ENCODE data around the gene AP2B1.
"Not testable (repeated sequence)": the region's sequence is repeated elsewhere in the genome, so short reads cannot be mapped to it uniquely, and the experiment has no call there.

AP2B1 gene

DNA sequence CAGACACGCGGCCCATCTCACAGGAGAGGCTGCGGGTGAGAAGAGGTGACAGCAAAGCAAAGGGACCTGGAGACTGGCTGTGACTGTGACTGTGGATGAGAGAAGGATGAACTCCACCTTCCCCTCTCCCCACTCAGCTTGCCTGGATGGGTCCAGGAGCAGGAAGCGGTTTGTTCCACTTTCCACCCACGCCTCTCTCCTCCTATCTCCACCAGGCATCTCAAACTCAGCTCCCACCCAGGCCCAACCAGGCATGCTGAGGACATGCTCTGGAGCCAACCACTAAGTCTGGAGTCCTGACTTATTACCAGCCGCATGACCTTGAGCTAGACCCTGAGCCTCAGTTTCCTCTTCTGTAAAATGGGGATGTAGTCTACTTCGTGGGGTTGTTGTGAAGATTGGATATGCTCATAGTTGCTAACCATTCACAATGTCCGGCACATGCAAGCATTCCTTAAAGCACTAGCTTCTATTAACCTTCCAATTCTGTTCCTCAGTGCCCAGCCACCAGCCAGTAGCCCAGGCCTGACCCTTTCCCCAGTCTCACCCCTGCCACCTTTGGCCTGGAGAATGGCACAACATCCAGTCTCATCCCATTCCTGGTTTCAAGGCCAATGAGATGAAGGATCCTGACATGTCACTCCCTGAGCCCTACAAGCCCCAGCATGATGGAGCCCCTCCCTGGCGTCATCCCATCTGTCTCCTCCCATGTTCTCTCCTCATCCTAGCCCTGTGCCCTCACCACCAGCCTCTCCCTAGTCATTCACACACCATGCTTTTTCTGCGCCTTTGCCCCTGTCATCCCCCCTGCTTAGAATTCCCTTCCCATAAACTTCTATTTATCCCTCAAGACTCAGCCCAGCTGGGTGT, 163.6 kb downstream of the AP2B1 start:
- Histone ChIP-seq H3K9me3 (replicated peaks in 1 of 2; ENCODE audit: control insufficient read depth in 2 of 2, insufficient read depth in 1 of 2, low read depth in 1 of 2, low read length in 2 of 2) (no peaks in the 10 kb centered on the region), H3K27ac (replicated peaks; ENCODE audit: low read length) (no peak overlapping the region), H3K4me3 (ENCODE audit: low read length in 2 of 2) (no peak overlapping the region), H3K27me3 (ENCODE audit: control insufficient read depth in 3 of 3, insufficient read depth in 3 of 3, low read depth in 1 of 3, low read length in 3 of 3) (peaks cover 0 to 41% (median 14%) of the 10 kb centered on the region in 3 experiments), H3K14ac (ENCODE audit: low read length) (no peak overlapping the region), H3K36me3 (replicated peaks in 1 of 2; ENCODE audit: control insufficient read depth in 2 of 2, insufficient read depth in 2 of 2, low read length in 2 of 2) (no peaks in the 10 kb centered on the region), H3K9ac (ENCODE audit: low read depth, low read length, poor library complexity) (no peak overlapping the region), H2BK120ac (ENCODE audit: low read depth, low read length) (no peak overlapping the region), H3K4me2 (ENCODE audit: insufficient read depth, low read length, poor library complexity, severe bottlenecking) (peak overlapping the region; percentile 51), H2AFZ (ENCODE audit: low read length) (peak overlapping the region; percentile 88), H3K79me1 (ENCODE audit: low read depth, low read length) (no peaks in the 10 kb centered on the region), H3K18ac (ENCODE audit: low read length) (peak overlapping the region; percentile 84), H2BK15ac (ENCODE audit: low read length) (peak overlapping the region; percentile 5), H2AK5ac (ENCODE audit: low read depth, low read length) (no peak overlapping the region), H3K4ac (ENCODE audit: low read length) (no peak overlapping the region), H3K4me1 (ENCODE audit: control insufficient read depth in 2 of 2, insufficient read depth in 1 of 2, low read depth in 1 of 2, low read length in 2 of 2) (peaks cover 5 to 7% of the 10 kb centered on the region in 2 donors), H2BK5ac (ENCODE audit: low read length) (no peak overlapping the region), H4K8ac (ENCODE audit: low read depth, low read length) (no peak overlapping the region), H3K23ac (ENCODE audit: low read depth, low read length, poor library complexity) (no peak overlapping the region), H4K91ac (ENCODE audit: low read depth, low read length, poor library complexity) (no peak overlapping the region), H2BK12ac (ENCODE audit: low read length) (no peak overlapping the region)
- DNase-seq (ENCODE audit: low spot score): no peak
- no CpG with 5 or more reads among the region's 10 CpGs for WGBS, 2 donors (ENCODE audit: extremely low coverage in 2 of 2, insufficient read length in 2 of 2, insufficient replicate concordance in 1 of 2)

DNA sequence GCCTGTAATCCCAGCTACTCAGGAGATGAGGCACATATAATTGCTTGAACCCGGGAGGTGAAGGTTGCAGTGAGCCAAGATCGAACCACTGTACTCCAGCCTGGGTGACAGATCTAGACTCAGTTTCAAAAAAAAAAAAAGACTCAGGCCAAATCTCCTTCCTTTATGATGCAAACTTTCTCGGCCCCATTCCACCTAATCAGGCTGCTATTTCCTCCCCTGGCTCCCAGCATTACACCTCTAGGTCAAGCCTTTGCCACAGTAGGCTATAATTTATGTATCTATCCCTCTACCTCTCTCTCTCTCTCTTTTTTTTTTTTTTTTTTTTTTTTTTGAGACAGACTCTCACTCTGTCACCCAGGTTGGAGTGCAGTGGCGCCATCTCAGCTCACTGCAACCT, 164.4 kb downstream of the AP2B1 start:
- not testable (repeated sequence) for H2AFZ ChIP-seq (ENCODE audit: low read length); H3K4me1 ChIP-seq (ENCODE audit: control insufficient read depth in 2 of 2, insufficient read depth in 1 of 2, low read depth in 1 of 2, low read length in 2 of 2); H3K4me2 ChIP-seq (ENCODE audit: insufficient read depth, low read length, poor library complexity, severe bottlenecking); H2AK5ac ChIP-seq (ENCODE audit: low read depth, low read length); DNase-seq (ENCODE audit: low spot score); H2BK15ac ChIP-seq (ENCODE audit: low read length); H2BK12ac ChIP-seq (ENCODE audit: low read length); H3K23ac ChIP-seq (ENCODE audit: low read depth, low read length, poor library complexity); H3K9me3 ChIP-seq (replicated peaks in 1 of 2; ENCODE audit: control insufficient read depth in 2 of 2, insufficient read depth in 1 of 2, low read depth in 1 of 2, low read length in 2 of 2); H3K27ac ChIP-seq (replicated peaks; ENCODE audit: low read length); H3K4me3 ChIP-seq (ENCODE audit: low read length in 2 of 2); H4K91ac ChIP-seq (ENCODE audit: low read depth, low read length, poor library complexity); H3K79me1 ChIP-seq (ENCODE audit: low read depth, low read length); H3K18ac ChIP-seq (ENCODE audit: low read length); H3K14ac ChIP-seq (ENCODE audit: low read length); H2BK5ac ChIP-seq (ENCODE audit: low read length); H3K4ac ChIP-seq (ENCODE audit: low read length); H2BK120ac ChIP-seq (ENCODE audit: low read depth, low read length); H3K36me3 ChIP-seq (replicated peaks in 1 of 2; ENCODE audit: control insufficient read depth in 2 of 2, insufficient read depth in 2 of 2, low read length in 2 of 2); H3K9ac ChIP-seq (ENCODE audit: low read depth, low read length, poor library complexity); H4K8ac ChIP-seq (ENCODE audit: low read depth, low read length)
- WGBS, 2 donors (ENCODE audit: extremely low coverage in 2 of 2, insufficient read length in 2 of 2, insufficient replicate concordance in 1 of 2): no CpG with 5 or more reads among the region's 4 CpGs
- H3K27me3 ChIP-seq (ENCODE audit: control insufficient read depth in 3 of 3, insufficient read depth in 3 of 3, low read depth in 1 of 3, low read length in 3 of 3): peaks cover 0 to 39% (median 14%) of the 10 kb centered on the region in 3 experiments

DNA sequence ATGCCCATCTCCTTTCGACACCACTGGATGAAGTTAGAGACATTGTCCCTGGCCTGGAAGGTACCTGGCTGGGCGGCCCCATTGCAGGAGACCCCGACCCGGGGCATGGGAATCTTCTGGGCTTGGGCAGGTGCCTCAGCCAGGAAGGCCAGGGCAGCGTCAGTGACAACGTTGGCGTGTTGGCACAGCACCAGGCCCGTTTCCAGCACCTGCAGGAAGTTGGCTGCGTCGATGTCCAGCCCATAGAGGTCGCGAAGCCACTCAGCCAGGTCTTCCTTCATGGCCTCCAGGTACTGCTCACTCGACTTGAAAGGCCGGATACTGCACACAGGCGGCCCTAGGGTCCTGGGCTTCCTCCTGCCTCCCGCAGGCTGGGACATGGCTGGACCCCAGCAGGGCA, 165.3 kb downstream of the AP2B1 start:
- H3K4me1 ChIP-seq (ENCODE audit: control insufficient read depth in 2 of 2, insufficient read depth in 1 of 2, low read depth in 1 of 2, low read length in 2 of 2): peaks cover 5 to 7% of the 10 kb centered on the region in 2 donors
- H2AK5ac ChIP-seq (ENCODE audit: low read depth, low read length): no peak overlapping the region
- no peak overlapping the region for H2BK5ac ChIP-seq (ENCODE audit: low read length)
- no peak overlapping the region for H4K91ac ChIP-seq (ENCODE audit: low read depth, low read length, poor library complexity)
- no peak overlapping the region for H3K14ac ChIP-seq (ENCODE audit: low read length)
- H3K36me3 ChIP-seq (replicated peaks in 1 of 2; ENCODE audit: control insufficient read depth in 2 of 2, insufficient read depth in 2 of 2, low read length in 2 of 2): no peaks in the 10 kb centered on the region
- no peak for DNase-seq (ENCODE audit: low spot score)
- no peaks in the 10 kb centered on the region for H3K79me1 ChIP-seq (ENCODE audit: low read depth, low read length)
- peak overlapping the region; percentile 32 for H2BK15ac ChIP-seq (ENCODE audit: low read length)
- H3K4me2 ChIP-seq (ENCODE audit: insufficient read depth, low read length, poor library complexity, severe bottlenecking): no peak overlapping the region
- H2AFZ ChIP-seq (ENCODE audit: low read length): peak overlapping the region; percentile 19
- H3K9ac ChIP-seq (ENCODE audit: low read depth, low read length, poor library complexity): peak overlapping the region; percentile 65
- no CpG with 5 or more reads among the region's 16 CpGs for WGBS, 2 donors (ENCODE audit: extremely low coverage in 2 of 2, insufficient read length in 2 of 2, insufficient replicate concordance in 1 of 2)
- peak overlapping the region; percentile 31 for H3K18ac ChIP-seq (ENCODE audit: low read length)
- peaks cover 0 to 38% (median 14%) of the 10 kb centered on the region in 3 experiments for H3K27me3 ChIP-seq (ENCODE audit: control insufficient read depth in 3 of 3, insufficient read depth in 3 of 3, low read depth in 1 of 3, low read length in 3 of 3)
- H3K27ac ChIP-seq (replicated peaks; ENCODE audit: low read length): no peak overlapping the region
- no peak overlapping the region for H3K23ac ChIP-seq (ENCODE audit: low read depth, low read length, poor library complexity)
- no peak overlapping the region for H3K4ac ChIP-seq (ENCODE audit: low read length)
- peak overlapping the region; percentile 16 for H2BK12ac ChIP-seq (ENCODE audit: low read length)
- H2BK120ac ChIP-seq (ENCODE audit: low read depth, low read length): no peak overlapping the region
- H3K9me3 ChIP-seq (replicated peaks in 1 of 2; ENCODE audit: control insufficient read depth in 2 of 2, insufficient read depth in 1 of 2, low read depth in 1 of 2, low read length in 2 of 2): no peaks in the 10 kb centered on the region
- H3K4me3 ChIP-seq (ENCODE audit: low read length in 2 of 2): no peak overlapping the region
- H4K8ac ChIP-seq (ENCODE audit: low read depth, low read length): no peak overlapping the region

DNA sequence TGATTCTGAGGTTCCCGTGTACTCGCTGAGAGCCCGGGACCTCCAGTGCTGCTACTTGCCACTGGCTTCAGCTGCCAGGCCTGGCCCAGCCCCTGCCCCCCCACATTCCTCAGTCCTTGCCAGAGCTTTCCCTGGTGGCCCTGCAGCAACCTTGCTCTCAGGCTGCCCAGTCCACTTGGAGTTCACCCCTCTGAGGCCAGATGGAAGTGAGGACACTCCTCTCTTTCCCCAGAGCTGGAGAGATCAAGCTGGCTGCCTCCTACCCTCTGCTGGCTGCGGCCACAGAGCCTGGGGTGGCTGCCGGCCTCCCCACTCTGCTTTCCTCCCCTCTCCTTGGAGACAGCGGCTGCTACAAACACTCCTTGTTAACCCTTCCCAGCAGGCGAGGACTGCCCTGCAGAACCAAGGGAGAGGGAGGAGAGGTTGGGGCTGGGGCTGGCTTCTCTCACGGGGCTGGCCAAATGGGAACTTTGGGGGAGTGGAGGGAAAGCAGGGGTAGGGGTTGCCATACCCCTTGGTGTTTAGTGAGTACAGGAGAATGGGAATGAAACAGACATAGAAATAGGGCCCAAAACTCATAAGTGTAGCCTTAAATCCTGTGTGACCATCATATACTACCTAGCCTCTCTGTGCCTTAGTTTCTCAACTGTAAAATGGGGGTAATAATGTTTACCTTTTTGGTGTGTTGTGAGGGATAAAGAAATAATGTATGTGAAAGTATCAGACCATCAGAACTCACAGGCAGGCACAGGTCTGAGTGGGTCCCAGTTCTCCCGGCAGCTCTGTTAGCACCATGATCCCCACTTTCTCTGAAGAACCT, 166.0 kb downstream of the AP2B1 start, which contains the start of gene GAS2L2:
GAS2L2 (minus strand) TSS at position 295 of the 820 bp plus-strand sequence. CDS start 389 bp downstream, outside the sequence.
- Histone ChIP-seq H2BK12ac (ENCODE audit: low read length) (peak within 1 kb of the TSS; percentile 16), H3K27ac (replicated peaks; ENCODE audit: low read length) (no peak within 1 kb of the TSS), H2BK120ac (ENCODE audit: low read depth, low read length) (no peak within 1 kb of the TSS), H3K4me3 (ENCODE audit: low read length in 2 of 2) (no peak within 1 kb of the TSS), H3K4ac (ENCODE audit: low read length) (no peak within 1 kb of the TSS), H3K79me1 (ENCODE audit: low read depth, low read length) (no peaks in the 10 kb centered on the region), H3K36me3 (replicated peaks in 1 of 2; ENCODE audit: control insufficient read depth in 2 of 2, insufficient read depth in 2 of 2, low read length in 2 of 2) (no peaks in the 10 kb centered on the region), H4K8ac (ENCODE audit: low read depth, low read length) (peak within 1 kb of the TSS; percentile 45), H3K27me3 (ENCODE audit: control insufficient read depth in 3 of 3, insufficient read depth in 3 of 3, low read depth in 1 of 3, low read length in 3 of 3) (peaks cover 0 to 37% (median 14%) of the 10 kb centered on the region in 3 experiments), H3K9ac (ENCODE audit: low read depth, low read length, poor library complexity) (peak within 1 kb of the TSS; percentile 65), H3K18ac (ENCODE audit: low read length) (peak within 1 kb of the TSS; percentile 31), H3K4me2 (ENCODE audit: insufficient read depth, low read length, poor library complexity, severe bottlenecking) (no peak within 1 kb of the TSS), H3K14ac (ENCODE audit: low read length) (no peak within 1 kb of the TSS), H4K91ac (ENCODE audit: low read depth, low read length, poor library complexity) (no peak within 1 kb of the TSS), H2BK5ac (ENCODE audit: low read length) (no peak within 1 kb of the TSS), H2BK15ac (ENCODE audit: low read length) (peak within 1 kb of the TSS; percentile 32), H2AFZ (ENCODE audit: low read length) (peak within 1 kb of the TSS; percentile 19), H3K23ac (ENCODE audit: low read depth, low read length, poor library complexity) (no peak within 1 kb of the TSS), H3K9me3 (replicated peaks in 1 of 2; ENCODE audit: control insufficient read depth in 2 of 2, insufficient read depth in 1 of 2, low read depth in 1 of 2, low read length in 2 of 2) (no peaks in the 10 kb centered on the region), H3K4me1 (ENCODE audit: control insufficient read depth in 2 of 2, insufficient read depth in 1 of 2, low read depth in 1 of 2, low read length in 2 of 2) (peaks cover 5 to 7% of the 10 kb centered on the region in 2 donors), H2AK5ac (ENCODE audit: low read depth, low read length) (no peak within 1 kb of the TSS)
- no CpG with 5 or more reads among the region's 9 CpGs for WGBS, 2 donors (ENCODE audit: extremely low coverage in 2 of 2, insufficient read length in 2 of 2, insufficient replicate concordance in 1 of 2)
- DNase-seq (ENCODE audit: low spot score): no peak
